ENCODE measurements around the gene RABGEF1.

DNA sequence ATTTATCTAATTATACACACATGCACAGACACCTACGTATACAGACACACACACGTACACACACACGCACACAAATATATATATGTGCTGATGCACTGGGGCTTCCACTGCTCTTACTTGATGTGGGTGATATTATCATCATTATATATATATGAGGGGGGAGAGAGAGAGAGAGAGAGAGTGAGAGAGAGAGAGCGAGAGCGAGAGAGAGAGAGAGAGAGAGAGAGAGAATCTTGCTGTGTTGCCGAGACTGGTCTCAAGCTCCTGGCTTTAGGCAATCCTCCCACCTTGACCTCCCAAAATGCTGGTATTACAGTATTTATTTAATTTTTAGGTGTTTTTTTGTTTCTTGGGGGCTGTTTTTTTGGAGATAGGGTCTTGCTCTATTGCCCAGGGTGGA lies 3.6 kb upstream of the RABGEF1 start:
- TF ChIP-seq, protein P1, sequence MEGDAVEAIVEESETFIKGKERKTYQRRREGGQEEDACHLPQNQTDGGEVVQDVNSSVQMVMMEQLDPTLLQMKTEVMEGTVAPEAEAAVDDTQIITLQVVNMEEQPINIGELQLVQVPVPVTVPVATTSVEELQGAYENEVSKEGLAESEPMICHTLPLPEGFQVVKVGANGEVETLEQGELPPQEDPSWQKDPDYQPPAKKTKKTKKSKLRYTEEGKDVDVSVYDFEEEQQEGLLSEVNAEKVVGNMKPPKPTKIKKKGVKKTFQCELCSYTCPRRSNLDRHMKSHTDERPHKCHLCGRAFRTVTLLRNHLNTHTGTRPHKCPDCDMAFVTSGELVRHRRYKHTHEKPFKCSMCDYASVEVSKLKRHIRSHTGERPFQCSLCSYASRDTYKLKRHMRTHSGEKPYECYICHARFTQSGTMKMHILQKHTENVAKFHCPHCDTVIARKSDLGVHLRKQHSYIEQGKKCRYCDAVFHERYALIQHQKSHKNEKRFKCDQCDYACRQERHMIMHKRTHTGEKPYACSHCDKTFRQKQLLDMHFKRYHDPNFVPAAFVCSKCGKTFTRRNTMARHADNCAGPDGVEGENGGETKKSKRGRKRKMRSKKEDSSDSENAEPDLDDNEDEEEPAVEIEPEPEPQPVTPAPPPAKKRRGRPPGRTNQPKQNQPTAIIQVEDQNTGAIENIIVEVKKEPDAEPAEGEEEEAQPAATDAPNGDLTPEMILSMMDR (IDR thresholded peaks at IDR 0.05; ENCODE audit: insufficient read depth, low read depth, low read length): no peak
- no peak for TF ChIP-seq EZH2 (IDR thresholded peaks at IDR 0.05; ENCODE audit: insufficient read depth, low read length)

All from astrocyte (in vitro differentiated cells and primary cell).